GM15510 (cell line): Measurements from ENCODE around the gene RPS2.
A peak's percentile ranks its signal among the peaks of the same experiment; 100 is the strongest.

ENCODE experiments used
- POLR2A ChIP-seq: IDR thresholded peaks from 3 replicates; pipeline ENCODE4 v1.6.1; 2011; ENCODE audit warnings: borderline replicate concordance; ENCODE audit not compliant: insufficient read length; ENCODE audit errors: extremely low read depth

RPS2 gene

GRCh38 chr16:1964506-1965395 lies at the start of gene RPS2:
Gene RPS2 (minus strand): TSS chr16:1964826. CDS start chr16:1964625, 201 bp downstream.
- TF ChIP-seq POLR2A = peak; percentile 100

GRCh38 chr16:2013527-2013926 lies 48.9 kb upstream of the RPS2 start:
- TF ChIP-seq POLR2A = no peak

- peak; percentile 93 for TF ChIP-seq POLR2A
Measured at GRCh38 chr16:2009791-2010510, 45.3 kb upstream of the RPS2 start, which contains the start of gene ZNF598. Gene ZNF598 (minus strand): TSS chr16:2009821.

- no peak for TF ChIP-seq POLR2A
Measured at GRCh38 chr16:2009164-2009711, 44.6 kb upstream of the RPS2 start.

GRCh38 chr16:2008631-2009163 lies 44.1 kb upstream of the RPS2 start:
- TF ChIP-seq POLR2A = no peak

GRCh38 chr16:2008009-2008526 lies 43.4 kb upstream of the RPS2 start:
- TF ChIP-seq POLR2A = no peak

- no peak for TF ChIP-seq POLR2A
Measured at GRCh38 chr16:2007081-2007836, 42.6 kb upstream of the RPS2 start.

- no peak for TF ChIP-seq POLR2A
Measured at GRCh38 chr16:2006317-2006716, 41.7 kb upstream of the RPS2 start.

GRCh38 chr16:2005646-2006045 lies 41.0 kb upstream of the RPS2 start:
- TF ChIP-seq POLR2A = no peak

- no peak for TF ChIP-seq POLR2A
Measured at GRCh38 chr16:2004795-2005517, 40.3 kb upstream of the RPS2 start.

GRCh38 chr16:2003827-2004641 lies 39.4 kb upstream of the RPS2 start:
- no peak for TF ChIP-seq POLR2A

GRCh38 chr16:2003231-2003826 lies 38.7 kb upstream of the RPS2 start:
- no peak for TF ChIP-seq POLR2A

GRCh38 chr16:2002406-2003230 lies 38.0 kb upstream of the RPS2 start:
- TF ChIP-seq POLR2A = no peak
